K562 (cell line): ENCODE results near the gene TIMM44. TPM values are rescaled to one million over a fixed set of nuclear protein-coding genes. Genes with fewer than 3 reads are reported as not detected.

Source experiments
- ADNP ChIP-seq: fragments of 200-800 bp; sonication (Bioruptor generic); IDR thresholded peaks from 2 replicates; pipeline ENCODE4 v1.6.1; 2016; ENCODE audit warnings: missing genetic modification characterization, missing compliant biosample characterization
- ATF2 ChIP-seq: sonication (generic); formaldehyde crosslinking; IDR thresholded peaks from 2 replicates; pipeline ENCODE4 v1.8.1; 2022; ENCODE audit warnings: missing genetic modification reagents
- DNMT1 ChIP-seq: fragments of 450-650 bp; IDR thresholded peaks from 2 replicates; pipeline ENCODE4 v1.6.1; 2016; ENCODE audit warnings: antibody characterized with exemption, mild to moderate bottlenecking
- EGR1 ChIP-seq: fragments of 450-650 bp; conservative IDR thresholded peaks from 2 replicates; pipeline ENCODE4 v1.6.1; 2017; ENCODE audit warnings: mild to moderate bottlenecking
- ERF ChIP-seq: fragments of 450-650 bp; formaldehyde crosslinking; IDR thresholded peaks from 2 replicates; pipeline ENCODE4 v1.4.0; 2020; ENCODE audit warnings: mild to moderate bottlenecking, mixed read lengths
- ESRRA ChIP-seq: fragments of 450-650 bp; IDR thresholded peaks from 2 replicates; pipeline ENCODE4 v1.6.1; 2014; ENCODE audit warnings: low read depth, mild to moderate bottlenecking, moderate library complexity, borderline replicate concordance
- HDAC1 ChIP-seq, 2 experiments: fragments of 450-650 bp; IDR thresholded peaks; 2 replicates each; pipeline ENCODE4 v1.6.1; 2016 to 2017; ENCODE audit warnings: inconsistent platforms in 1 of 2, mild to moderate bottlenecking in 1 of 2, moderate library complexity in 1 of 2
- HMGN3 ChIP-seq: IDR thresholded peaks from 2 replicates; pipeline ENCODE4 v1.6.1; 2011; ENCODE audit warnings: borderline replicate concordance, low read depth, mild to moderate bottlenecking, mixed read lengths, low read length; ENCODE audit not compliant: insufficient read length; ENCODE audit errors: extremely low read depth
- PHB ChIP-seq: fragments of 250-450 bp; sonication (Bioruptor Pico); IDR thresholded peaks from 2 replicates; pipeline ENCODE4 v1.5.0; 2021
- POLR2AphosphoS5 ChIP-seq: IDR thresholded peaks from 2 replicates; pipeline ENCODE4 v1.6.1; 2011; ENCODE audit warnings: mild to moderate bottlenecking, low read depth, low read length, moderate library complexity; ENCODE audit not compliant: control insufficient read depth, insufficient read depth
- RBM34 ChIP-seq: fragments of 200-400 bp; formaldehyde crosslinking; IDR thresholded peaks from 2 replicates; pipeline ENCODE4 v1.6.1; 2018; ENCODE audit warnings: low read length, borderline replicate concordance; ENCODE audit not compliant: insufficient read depth
- SAFB ChIP-seq: fragments of 200-400 bp; formaldehyde crosslinking; IDR thresholded peaks from 2 replicates; pipeline ENCODE4 v1.6.1; 2017; ENCODE audit warnings: low read depth, low read length, borderline replicate concordance
- TARDBP ChIP-seq: fragments of 450-650 bp; IDR thresholded peaks from 2 replicates; pipeline ENCODE4 v1.6.1; 2016
- TFAM ChIP-seq: fragments of 250-450 bp; sonication (Bioruptor Pico); conservative IDR thresholded peaks from 2 replicates; pipeline ENCODE4 v1.5.0; 2021; ENCODE audit warnings: mild to moderate bottlenecking, moderate library complexity
- TFAP4 ChIP-seq: sonication (generic); formaldehyde crosslinking; IDR thresholded peaks from 2 replicates; pipeline ENCODE4 v1.8.0; 2022; ENCODE audit warnings: missing genetic modification reagents, mild to moderate bottlenecking, moderate library complexity, borderline replicate concordance
- ZFPM2 ChIP-seq: fragments of 250-450 bp; sonication (Bioruptor Pico); IDR thresholded peaks from 2 replicates; pipeline ENCODE4 v1.5.1; 2022; ENCODE audit warnings: mild to moderate bottlenecking
- ZNF766 ChIP-seq: fragments of 200-800 bp; sonication (Bioruptor generic); conservative IDR thresholded peaks from 2 replicates; pipeline ENCODE4 v1.6.1; 2016; ENCODE audit warnings: missing genetic modification characterization, missing compliant biosample characterization
- ZNF830 ChIP-seq: fragments of 250-450 bp; sonication (Bioruptor Pico); IDR thresholded peaks from 2 replicates; pipeline ENCODE4 v1.5.0; 2021; ENCODE audit warnings: mild to moderate bottlenecking
- polyA plus RNA-seq, 8 experiments: library from polyadenylated mRNA; depleted of rRNA in 4 of 8; stranded (reverse) in 5 of 8; unstranded in 3 of 8; fragments of >200 nt; fragmentation: Nextera tagmentation in 2 of 8; fragmentation: Illumina TruSeq in 1 of 8; extraction: Ambion mirVana in 2 of 8; extraction: Trizol in 1 of 8; gene quantifications; 2 replicates each; pipeline versions ENCODE4 v1.2.1 to v1.2.3, GENCODE V29; 2011 to 2014; ENCODE audit warnings: inconsistent platforms in 1 of 8, missing spikeins in 1 of 8
- total RNA-seq, 7 experiments: library from RNA; depleted of rRNA in 6 of 7; stranded (reverse); fragments of >200 nt in 6 of 7; fragmentation: Illumina TruSeq in 2 of 7; extraction: Trizol in 2 of 7; gene quantifications; 2 replicates each; pipeline versions ENCODE4 v1.2.1 to v1.2.3, GENCODE V29; 2011 to 2021; ENCODE audit warnings: low replicate concordance in 1 of 7
- TF ChIP-seq, protein P1 (sequence below): fragments of 450-650 bp; formaldehyde crosslinking; IDR thresholded peaks from 2 replicates; pipeline ENCODE4 v1.4.0; 2022; ENCODE audit warnings: missing genetic modification characterization
- TF ChIP-seq, protein P2 (sequence below): fragments of 450-650 bp; IDR thresholded peaks from 2 replicates; pipeline ENCODE4 v1.6.1; 2016; ENCODE audit warnings: low read depth, mild to moderate bottlenecking, moderate library complexity
- TF ChIP-seq, protein P3 (sequence below): IDR thresholded peaks from 2 replicates; pipeline ENCODE4 v1.6.1; 2011; ENCODE audit warnings: borderline replicate concordance, low read depth, mild to moderate bottlenecking, moderate library complexity, low read length; ENCODE audit not compliant: insufficient read depth, poor library complexity, severe bottlenecking

Gene TIMM44
- total and polyA plus RNA-seq, 9 of the 15 experiments (the other 6 are each of a cell fraction or from before 2014, with no cell fraction given): 10.3 to 231 (median 89.3) TPM

DNA sequence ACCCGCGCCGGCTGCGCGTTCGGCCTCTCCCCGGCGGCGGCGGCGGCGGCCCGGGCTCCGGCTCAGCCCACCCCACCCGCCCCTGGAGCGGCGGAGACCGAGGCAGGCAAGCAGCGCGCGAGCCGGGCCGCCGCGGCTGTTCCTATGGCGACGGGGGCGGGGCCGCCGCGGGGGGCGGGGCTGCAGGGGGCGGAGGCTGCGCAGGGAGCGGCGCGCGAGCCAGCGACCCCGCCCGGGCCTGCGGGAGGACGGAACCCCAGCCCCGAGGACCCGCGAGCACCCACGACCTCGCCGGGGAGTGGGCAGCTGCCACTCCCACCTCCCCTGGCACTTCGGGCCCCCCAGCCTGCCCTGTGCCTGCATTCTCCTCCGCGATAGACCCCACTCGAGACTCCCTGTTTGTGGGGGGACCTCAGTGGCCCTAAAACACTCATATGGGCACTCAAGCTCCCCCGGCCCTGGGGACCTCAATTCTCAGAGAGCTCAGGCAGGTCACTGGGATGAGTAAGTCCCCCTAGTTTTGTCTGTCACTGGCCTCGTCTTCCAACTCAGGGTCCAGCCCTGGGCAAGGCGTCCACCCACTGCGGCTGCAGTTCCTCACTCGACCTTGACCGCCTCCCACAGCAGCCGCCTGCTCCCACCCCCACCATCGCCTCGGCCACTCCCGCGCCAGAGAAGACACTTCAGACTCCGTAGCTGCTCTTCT is 17.3 kb downstream of the TIMM44 start, which contains the start of gene CTXN1 (continued):
- TF ChIP-seq ATF2 (CRISPR knock-in tag) (no peak), HDAC1 (IDR thresholded peaks at IDR 0.05) (peak in 1 of 2 experiments; percentile 61; a peak in 1 of 4 replicates), ZFPM2 (CRISPR knock-in tag) (0 out of 2 replicates have a peak, but pooled peaks have one; percentile 28), EGR1 (peak; percentile 77), ZNF830 (CRISPR knock-in tag) (0 out of 2 replicates have a peak, but pooled peaks have one; percentile 73), RBM34 (no peak), PHB (CRISPR knock-in tag) (0 out of 2 replicates have a peak, but pooled peaks have one; percentile 80), SAFB (peak; percentile 81; the same call in 1 of the 2 replicates), ERF (CRISPR knock-in tag) (peak; percentile 85; the same call in 1 of the 2 replicates), HMGN3 (peak; percentile 65), TFAM (CRISPR knock-in tag) (no peak), TARDBP (peak; percentile 39; the same call in 1 of the 2 replicates), ADNP (tag) (no peak), POLR2AphosphoS5 (peak; percentile 65; the same call in 1 of the 2 replicates), ESRRA (0 out of 2 replicates have a peak, but pooled peaks have one; percentile 23), ZNF766 (no peak), TFAP4 (CRISPR knock-in tag) (0 out of 2 replicates have a peak, but pooled peaks have one; percentile 5), DNMT1 (peak; percentile 95)
- TF ChIP-seq, protein P1, sequence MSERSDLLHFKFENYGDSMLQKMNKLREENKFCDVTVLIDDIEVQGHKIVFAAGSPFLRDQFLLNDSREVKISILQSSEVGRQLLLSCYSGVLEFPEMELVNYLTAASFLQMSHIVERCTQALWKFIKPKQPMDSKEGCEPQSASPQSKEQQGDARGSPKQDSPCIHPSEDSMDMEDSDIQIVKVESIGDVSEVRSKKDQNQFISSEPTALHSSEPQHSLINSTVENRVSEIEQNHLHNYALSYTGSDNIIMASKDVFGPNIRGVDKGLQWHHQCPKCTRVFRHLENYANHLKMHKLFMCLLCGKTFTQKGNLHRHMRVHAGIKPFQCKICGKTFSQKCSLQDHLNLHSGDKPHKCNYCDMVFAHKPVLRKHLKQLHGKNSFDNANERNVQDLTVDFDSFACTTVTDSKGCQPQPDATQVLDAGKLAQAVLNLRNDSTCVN: 0 out of 2 replicates have a peak, but pooled peaks have one; percentile 57
- TF ChIP-seq, protein P2, sequence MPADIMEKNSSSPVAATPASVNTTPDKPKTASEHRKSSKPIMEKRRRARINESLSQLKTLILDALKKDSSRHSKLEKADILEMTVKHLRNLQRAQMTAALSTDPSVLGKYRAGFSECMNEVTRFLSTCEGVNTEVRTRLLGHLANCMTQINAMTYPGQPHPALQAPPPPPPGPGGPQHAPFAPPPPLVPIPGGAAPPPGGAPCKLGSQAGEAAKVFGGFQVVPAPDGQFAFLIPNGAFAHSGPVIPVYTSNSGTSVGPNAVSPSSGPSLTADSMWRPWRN: no peak
- TF ChIP-seq, protein P3, sequence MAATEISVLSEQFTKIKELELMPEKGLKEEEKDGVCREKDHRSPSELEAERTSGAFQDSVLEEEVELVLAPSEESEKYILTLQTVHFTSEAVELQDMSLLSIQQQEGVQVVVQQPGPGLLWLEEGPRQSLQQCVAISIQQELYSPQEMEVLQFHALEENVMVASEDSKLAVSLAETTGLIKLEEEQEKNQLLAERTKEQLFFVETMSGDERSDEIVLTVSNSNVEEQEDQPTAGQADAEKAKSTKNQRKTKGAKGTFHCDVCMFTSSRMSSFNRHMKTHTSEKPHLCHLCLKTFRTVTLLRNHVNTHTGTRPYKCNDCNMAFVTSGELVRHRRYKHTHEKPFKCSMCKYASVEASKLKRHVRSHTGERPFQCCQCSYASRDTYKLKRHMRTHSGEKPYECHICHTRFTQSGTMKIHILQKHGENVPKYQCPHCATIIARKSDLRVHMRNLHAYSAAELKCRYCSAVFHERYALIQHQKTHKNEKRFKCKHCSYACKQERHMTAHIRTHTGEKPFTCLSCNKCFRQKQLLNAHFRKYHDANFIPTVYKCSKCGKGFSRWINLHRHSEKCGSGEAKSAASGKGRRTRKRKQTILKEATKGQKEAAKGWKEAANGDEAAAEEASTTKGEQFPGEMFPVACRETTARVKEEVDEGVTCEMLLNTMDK: no peak
